ENCODE measurements around the gene JAM3.

Gene JAM3

DNA sequence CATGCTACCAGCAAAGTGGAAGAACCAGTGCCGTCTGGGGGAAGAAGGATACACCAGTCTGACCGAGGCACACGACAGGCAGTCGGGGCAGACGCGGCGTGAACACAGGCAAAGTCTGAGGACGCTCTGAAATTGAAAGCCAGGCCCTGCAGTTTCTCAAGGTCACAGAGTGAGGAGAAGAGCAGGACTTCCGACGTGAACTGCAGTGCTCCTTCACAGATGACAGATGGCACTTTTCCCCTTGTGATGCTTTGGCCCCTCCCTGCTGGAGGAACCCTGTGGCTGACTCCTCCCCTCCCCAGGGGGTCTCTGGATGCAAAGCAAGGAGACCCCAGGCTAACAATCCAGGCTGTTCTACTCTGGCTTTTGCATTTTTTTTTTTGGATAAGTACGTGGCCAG lies 19.6 kb upstream of the JAM3 start:
- H3K27me3 ChIP-seq (ENCODE audit: insufficient read depth, poor library complexity, severe bottlenecking), result peaks cover 4% of the 10 kb centered on the region
- TF ChIP-seq, protein P1, sequence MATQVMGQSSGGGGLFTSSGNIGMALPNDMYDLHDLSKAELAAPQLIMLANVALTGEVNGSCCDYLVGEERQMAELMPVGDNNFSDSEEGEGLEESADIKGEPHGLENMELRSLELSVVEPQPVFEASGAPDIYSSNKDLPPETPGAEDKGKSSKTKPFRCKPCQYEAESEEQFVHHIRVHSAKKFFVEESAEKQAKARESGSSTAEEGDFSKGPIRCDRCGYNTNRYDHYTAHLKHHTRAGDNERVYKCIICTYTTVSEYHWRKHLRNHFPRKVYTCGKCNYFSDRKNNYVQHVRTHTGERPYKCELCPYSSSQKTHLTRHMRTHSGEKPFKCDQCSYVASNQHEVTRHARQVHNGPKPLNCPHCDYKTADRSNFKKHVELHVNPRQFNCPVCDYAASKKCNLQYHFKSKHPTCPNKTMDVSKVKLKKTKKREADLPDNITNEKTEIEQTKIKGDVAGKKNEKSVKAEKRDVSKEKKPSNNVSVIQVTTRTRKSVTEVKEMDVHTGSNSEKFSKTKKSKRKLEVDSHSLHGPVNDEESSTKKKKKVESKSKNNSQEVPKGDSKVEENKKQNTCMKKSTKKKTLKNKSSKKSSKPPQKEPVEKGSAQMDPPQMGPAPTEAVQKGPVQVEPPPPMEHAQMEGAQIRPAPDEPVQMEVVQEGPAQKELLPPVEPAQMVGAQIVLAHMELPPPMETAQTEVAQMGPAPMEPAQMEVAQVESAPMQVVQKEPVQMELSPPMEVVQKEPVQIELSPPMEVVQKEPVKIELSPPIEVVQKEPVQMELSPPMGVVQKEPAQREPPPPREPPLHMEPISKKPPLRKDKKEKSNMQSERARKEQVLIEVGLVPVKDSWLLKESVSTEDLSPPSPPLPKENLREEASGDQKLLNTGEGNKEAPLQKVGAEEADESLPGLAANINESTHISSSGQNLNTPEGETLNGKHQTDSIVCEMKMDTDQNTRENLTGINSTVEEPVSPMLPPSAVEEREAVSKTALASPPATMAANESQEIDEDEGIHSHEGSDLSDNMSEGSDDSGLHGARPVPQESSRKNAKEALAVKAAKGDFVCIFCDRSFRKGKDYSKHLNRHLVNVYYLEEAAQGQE (IDR thresholded peaks at IDR 0.05; ENCODE audit: insufficient replicate concordance, low read depth), result no peak
- TF ChIP-seq SPI1 (IDR thresholded peaks at IDR 0.05; ENCODE audit: borderline replicate concordance, low read depth), result no peak
- TF ChIP-seq POLR2AphosphoS5 (IDR thresholded peaks at IDR 0.05; ENCODE audit: low read depth), result no peak
- no peak overlapping the region for H3K4me3 ChIP-seq (replicated peaks; ENCODE audit: insufficient read depth, low read length)
- no peak for DNase-seq (ENCODE audit: low read depth in 1 of 2, low spot score in 1 of 2)
- no peak overlapping the region for H3K27ac ChIP-seq (replicated peaks)

DNA sequence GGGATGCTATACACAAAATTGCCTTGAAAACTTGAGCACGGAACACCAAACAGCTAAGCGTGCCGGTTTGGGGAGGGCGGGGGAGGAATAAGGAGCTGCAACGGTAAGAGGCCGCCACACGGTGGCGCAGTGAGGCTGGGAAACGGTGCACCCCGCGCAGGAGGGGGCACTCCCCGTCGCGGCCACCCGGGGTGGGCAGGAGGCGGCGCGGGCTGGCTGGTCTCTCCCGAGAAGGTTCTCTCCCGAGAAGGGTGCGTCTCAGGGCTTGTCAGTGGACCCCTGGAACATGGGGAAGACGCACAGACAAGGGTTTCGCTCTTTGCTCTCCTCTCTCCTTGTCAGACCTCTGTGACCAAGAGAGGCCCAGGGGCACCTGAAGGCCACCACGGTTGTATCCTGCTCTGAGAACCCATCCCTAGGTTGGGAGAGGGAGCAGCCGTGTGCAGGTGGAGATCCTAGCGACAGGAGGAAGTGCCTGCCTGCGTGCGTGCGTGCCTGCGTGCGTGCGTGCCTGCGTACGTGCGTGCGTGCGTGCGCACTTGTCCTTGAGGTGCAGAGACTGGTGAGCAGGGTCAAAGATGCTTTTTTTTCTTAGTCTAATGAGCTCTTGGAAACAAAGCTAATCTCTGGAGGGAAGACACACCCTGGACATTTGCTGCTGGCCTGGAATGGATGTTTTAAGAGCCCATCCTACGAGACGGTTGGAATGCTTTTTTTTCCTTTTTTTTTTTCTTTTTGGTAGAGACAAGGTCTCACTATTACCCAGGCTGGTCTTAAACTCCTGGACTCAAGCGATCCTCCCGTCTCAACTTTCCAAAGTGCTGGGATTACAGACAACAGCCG lies 18.1 kb upstream of the JAM3 start:
- peak; percentile 14 to 31 for DNase-seq (ENCODE audit: low read depth in 1 of 2, low spot score in 1 of 2)
- H3K4me3 ChIP-seq (replicated peaks; ENCODE audit: insufficient read depth, low read length), result no peak overlapping the region

DNA sequence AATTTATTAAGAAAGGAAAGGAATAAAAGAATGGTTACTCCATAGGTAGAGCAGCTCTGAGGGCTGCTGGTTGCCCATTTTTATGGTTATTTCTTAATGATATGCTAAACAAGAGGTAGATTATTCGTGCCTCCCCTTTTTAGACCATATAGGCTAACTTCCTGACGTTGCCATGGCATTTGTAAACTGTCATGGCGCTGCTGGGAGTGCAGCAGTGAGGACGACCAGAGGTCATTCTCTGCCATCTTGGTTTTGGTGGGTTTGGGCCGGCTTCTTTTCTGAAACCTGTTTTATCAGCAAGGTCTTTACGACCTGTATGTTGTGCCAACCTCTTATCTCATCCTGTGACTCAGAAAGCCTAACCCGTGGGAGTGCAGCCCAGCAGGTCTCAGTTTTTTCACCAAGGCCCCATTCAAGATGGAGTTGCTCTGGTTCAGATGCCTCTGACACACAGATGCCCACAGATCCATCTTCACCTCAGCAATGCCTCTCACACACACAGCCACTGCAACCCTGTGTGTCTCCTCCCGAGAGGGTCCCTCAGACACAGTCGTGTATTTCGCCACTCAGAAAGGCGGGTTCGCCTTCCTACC lies 16.4 kb upstream of the JAM3 start:
- Histone ChIP-seq H3K4me3 (replicated peaks; ENCODE audit: insufficient read depth, low read length) (no peak overlapping the region), H3K27ac (replicated peaks) (no peak overlapping the region), H3K27me3 (ENCODE audit: insufficient read depth, poor library complexity, severe bottlenecking) (peaks cover 6% of the 10 kb centered on the region)
- no peak for DNase-seq (ENCODE audit: low read depth in 1 of 2, low spot score in 1 of 2)
- no peak for TF ChIP-seq GABPA (IDR thresholded peaks at IDR 0.05; ENCODE audit: low read depth)
- TF ChIP-seq, protein P2, sequence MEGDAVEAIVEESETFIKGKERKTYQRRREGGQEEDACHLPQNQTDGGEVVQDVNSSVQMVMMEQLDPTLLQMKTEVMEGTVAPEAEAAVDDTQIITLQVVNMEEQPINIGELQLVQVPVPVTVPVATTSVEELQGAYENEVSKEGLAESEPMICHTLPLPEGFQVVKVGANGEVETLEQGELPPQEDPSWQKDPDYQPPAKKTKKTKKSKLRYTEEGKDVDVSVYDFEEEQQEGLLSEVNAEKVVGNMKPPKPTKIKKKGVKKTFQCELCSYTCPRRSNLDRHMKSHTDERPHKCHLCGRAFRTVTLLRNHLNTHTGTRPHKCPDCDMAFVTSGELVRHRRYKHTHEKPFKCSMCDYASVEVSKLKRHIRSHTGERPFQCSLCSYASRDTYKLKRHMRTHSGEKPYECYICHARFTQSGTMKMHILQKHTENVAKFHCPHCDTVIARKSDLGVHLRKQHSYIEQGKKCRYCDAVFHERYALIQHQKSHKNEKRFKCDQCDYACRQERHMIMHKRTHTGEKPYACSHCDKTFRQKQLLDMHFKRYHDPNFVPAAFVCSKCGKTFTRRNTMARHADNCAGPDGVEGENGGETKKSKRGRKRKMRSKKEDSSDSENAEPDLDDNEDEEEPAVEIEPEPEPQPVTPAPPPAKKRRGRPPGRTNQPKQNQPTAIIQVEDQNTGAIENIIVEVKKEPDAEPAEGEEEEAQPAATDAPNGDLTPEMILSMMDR (IDR thresholded peaks at IDR 0.05; ENCODE audit: insufficient read depth, low read length), result no peak
- TF ChIP-seq, protein P1 (IDR thresholded peaks at IDR 0.05; ENCODE audit: insufficient replicate concordance, low read depth), result no peak
- no peak for TF ChIP-seq SPI1 (IDR thresholded peaks at IDR 0.05; ENCODE audit: borderline replicate concordance, low read depth)

More for the DNA sequence above, 18.1 kb upstream of the JAM3 start:
- TF ChIP-seq, protein P2 (IDR thresholded peaks at IDR 0.05; ENCODE audit: insufficient read depth, low read length), result peak; percentile 67
- TF ChIP-seq, protein P1 (IDR thresholded peaks at IDR 0.05; ENCODE audit: insufficient replicate concordance, low read depth), result no peak
- no peak overlapping the region for H3K27ac ChIP-seq (replicated peaks)
- peaks cover 4% of the 10 kb centered on the region for H3K27me3 ChIP-seq (ENCODE audit: insufficient read depth, poor library complexity, severe bottlenecking)
